Activated gamma-delta T cell treated with anti-CD3 and anti-CD28 coated beads, Interleukin-2, amount 50 U/mL, for 16 hours (primary cell): Measurements from ENCODE around the gene SLC44A1.

ENCODE experiments used
- DNase-seq: peaks from one replicate; pipeline ENCODE4 v3.0.0-alpha.2; 2020; ENCODE audit warnings: low read depth

The SLC44A1 gene

GRCh38 chr9:105432247-105432842 lies 187.9 kb downstream of the SLC44A1 start:
- no peak for DNase-seq

GRCh38 chr9:105435453-105435852 lies 191.0 kb downstream of the SLC44A1 start:
- no peak for DNase-seq

GRCh38 chr9:105436783-105437182 lies 192.3 kb downstream of the SLC44A1 start:
- DNase-seq: no peak

- no peak for DNase-seq
Observed at GRCh38 chr9:105437704-105438103, 193.3 kb downstream of the SLC44A1 start.

DNA sequence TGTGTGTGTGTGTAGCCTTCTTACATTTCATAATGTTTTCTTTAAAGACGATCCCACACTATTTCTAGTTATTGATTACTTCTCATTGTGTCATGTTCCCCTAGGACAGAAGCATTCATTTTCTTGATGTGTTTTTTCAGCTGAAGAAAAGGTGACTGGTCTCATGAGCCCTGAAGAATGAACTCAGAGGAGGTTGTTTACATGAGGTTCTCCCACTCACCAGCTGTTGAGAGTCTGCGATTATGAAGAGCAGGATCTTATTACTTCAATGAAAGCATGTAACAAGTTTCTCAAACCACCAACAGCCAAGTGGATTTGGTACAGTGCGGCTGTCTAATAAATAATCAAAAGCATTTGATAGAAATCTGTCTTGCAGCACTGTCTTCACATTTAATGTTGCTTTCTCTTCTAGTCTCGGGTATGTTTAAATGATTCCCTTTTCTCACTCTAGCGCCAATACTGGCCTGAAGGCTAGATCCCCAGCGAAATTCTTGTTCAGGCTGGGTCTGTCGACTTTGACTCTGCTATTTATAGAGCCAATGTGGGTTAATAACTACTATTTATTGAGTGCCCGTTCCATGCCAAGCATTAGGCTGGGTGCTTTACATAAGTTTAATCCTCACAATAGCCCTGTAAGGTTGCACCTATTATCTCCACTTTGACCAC lies 193.8 kb downstream of the SLC44A1 start:
- DNase-seq: no peak

GRCh38 chr9:105439428-105439827 lies 195.0 kb downstream of the SLC44A1 start:
- DNase-seq: no peak

DNA sequence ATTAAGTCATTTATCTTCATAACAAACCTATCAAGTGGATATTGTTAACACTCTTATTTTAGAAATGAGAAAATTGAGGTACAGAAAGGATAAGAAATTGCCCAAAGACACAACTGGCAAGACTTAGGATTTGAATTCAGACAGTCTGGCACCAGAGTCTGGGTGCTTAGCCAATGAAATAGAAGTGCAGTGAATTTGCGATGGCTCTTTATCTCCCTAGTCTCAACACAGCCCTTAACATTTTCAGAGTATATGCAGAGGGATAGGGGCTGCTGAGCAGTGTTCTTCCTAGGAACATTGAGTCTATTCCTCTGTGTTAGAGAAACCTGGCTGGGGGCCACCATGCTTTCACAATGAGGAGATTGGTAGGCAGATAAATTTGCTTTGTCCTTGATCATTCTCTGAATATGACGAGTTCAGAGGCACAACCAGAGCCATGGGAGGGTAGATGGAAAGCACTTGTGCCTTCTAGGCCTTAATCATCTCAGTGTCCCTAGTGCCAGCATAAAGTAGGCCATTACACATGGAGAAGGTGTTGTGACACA lies 197.2 kb downstream of the SLC44A1 start:
- DNase-seq: no peak

DNA sequence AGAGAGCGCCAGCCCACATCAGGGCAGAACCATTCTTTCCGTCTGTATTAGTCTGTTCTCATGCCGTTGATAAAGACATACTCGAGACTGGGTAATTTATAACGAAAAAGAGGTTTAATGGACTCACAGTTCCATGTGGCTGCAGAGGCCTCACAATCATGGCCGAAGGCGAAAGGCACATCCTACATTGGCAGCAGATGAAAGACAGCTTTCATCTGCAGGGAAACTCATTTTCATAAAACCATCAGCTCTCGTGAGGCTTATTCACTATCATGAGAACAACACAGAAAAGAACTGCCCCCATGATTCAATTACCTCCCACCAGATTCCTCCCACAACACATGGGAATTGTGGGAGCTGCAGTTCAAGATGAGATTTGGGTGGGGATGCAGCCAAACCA lies 198.7 kb downstream of the SLC44A1 start:
- no peak for DNase-seq

DNA sequence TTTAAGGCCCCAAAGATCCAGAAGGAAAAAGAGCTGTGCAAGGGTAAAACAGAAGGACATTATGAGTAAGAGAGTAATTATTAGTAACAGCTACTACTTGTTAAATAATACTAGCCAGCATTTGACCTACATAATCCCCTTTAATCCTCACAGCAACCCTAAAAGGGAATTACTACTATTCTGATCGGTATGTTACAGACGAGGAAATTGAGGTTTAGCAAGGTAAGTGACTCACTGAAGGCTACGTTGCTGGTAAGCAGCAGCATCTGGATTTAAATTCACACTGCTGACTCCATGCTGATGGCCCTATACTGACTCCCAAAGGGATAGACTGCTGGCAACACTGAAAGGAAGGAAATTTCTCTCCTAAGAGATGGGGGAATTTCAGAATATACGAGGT lies 199.7 kb downstream of the SLC44A1 start:
- no peak for DNase-seq

GRCh38 chr9:105445203-105445881 lies 200.9 kb downstream of the SLC44A1 start:
- DNase-seq: no peak

DNA sequence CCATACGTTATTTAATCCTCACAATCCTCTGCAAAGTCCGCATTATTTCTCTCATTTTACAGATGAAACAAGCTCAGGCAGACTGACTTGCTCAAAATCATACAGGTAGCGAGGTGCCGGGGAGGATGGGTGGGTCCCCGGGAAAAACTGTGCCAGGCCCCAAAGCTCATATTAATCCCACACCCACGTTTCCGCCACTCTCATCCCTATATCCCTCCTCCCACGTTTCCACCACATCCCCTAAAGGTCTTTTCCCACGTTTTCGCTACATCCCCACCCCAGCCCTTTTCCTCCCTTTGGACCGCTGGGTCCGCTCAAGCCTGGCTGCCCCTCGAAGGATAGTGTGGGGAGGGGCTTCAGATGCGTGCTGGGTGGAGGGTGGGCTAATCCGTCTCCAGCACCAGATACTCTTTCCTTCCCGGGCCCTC lies 202.9 kb downstream of the SLC44A1 start:
- DNase-seq: no peak

- DNase-seq: peak; percentile 39
Observed at GRCh38 chr9:105447814-105448812, 203.7 kb downstream of the SLC44A1 start, which contains the start of gene FSD1L. TSS of gene FSD1L (plus strand) at chr9:105448034. CDS start at chr9:105448221, 187 bp downstream.

- DNase-seq: no peak
Observed at GRCh38 chr9:105449081-105449480, 204.6 kb downstream of the SLC44A1 start.

- DNase-seq: no peak
Observed at GRCh38 chr9:105452185-105452584, 207.7 kb downstream of the SLC44A1 start.

GRCh38 chr9:105455836-105456475 lies 211.5 kb downstream of the SLC44A1 start:
- DNase-seq: no peak

- no peak for DNase-seq
Observed at GRCh38 chr9:105457560-105458294, 213.3 kb downstream of the SLC44A1 start.

DNA sequence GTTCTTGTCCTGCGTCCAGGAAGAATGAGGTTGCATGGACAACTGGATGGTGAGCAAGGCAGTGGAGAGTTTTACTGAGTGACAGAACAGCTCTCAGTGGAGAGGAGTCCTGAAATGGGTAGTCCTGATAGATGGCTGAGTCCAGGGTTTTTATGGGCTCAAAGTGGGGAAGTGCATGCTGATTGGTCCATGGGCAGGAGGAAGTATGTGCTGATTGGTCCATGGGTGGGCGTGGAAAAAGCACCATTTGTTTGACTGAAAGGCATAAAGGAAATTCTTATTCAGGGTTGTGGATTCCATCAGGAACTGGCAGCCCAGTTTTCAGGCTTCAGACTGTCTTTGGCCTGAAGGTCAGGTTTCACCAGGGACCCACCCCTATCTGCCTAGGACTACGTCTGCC lies 214.0 kb downstream of the SLC44A1 start:
- DNase-seq: no peak

GRCh38 chr9:105459336-105459735 lies 214.9 kb downstream of the SLC44A1 start:
- no peak for DNase-seq

GRCh38 chr9:105466898-105467455 lies 222.5 kb downstream of the SLC44A1 start:
- no peak for DNase-seq

GRCh38 chr9:105468875-105469274 lies 224.4 kb downstream of the SLC44A1 start:
- no peak for DNase-seq
